A673 (cell line): ENCODE results near the gene NBAS. TPM values are rescaled to one million over a fixed set of nuclear protein-coding genes. Genes with fewer than 3 reads are reported as not detected.

Experiments
- BruUV-seq: library from RNA; stranded (reverse); fragments of 400-500 nt; replicated peaks from 2 replicates; lab custom pipeline; 2021; lab: Mats Ljungman, UMichigan
- CTCF ChIA-PET: fragments of 300-600 bp; sonication (Branson Sonifier 250); formaldehyde crosslinking; loops from one replicate; lab custom pipeline; 2022; ENCODE audit warnings: antibody characterized with exemption; lab: Charles Lee
- POLR2A ChIA-PET: fragments of 300-600 bp; sonication (Branson Sonifier 250); formaldehyde crosslinking; loops from one replicate; lab custom pipeline; 2022; ENCODE audit warnings: antibody characterized with exemption; ENCODE audit not compliant: low non-redundant PET; lab: Charles Lee
- DNase-seq: peaks from one replicate; pipeline ENCODE4 v3.0.0-alpha.2; 2015; ENCODE audit warnings: low spot score
- H3K27ac ChIP-seq: fragments of 200-600 bp; sonication (generic); 2 replicates; pipeline ENCODE4 v1.5.1; 2016; ENCODE audit warnings: mixed run types, low read depth, mild to moderate bottlenecking, mixed read lengths, antibody characterized with exemption, low read length; ENCODE audit not compliant: poor library complexity, severe bottlenecking
- H3K27me3 ChIP-seq: fragments of 200-600 bp; sonication (generic); replicated peaks from 2 replicates; pipeline ENCODE4 v1.6.1; 2017; ENCODE audit warnings: mixed run types, low read depth, mild to moderate bottlenecking, mixed read lengths, antibody characterized with exemption, low read length; ENCODE audit not compliant: insufficient read depth, poor library complexity
- H3K36me3 ChIP-seq: fragments of 200-600 bp; sonication (generic); 2 replicates; pipeline ENCODE4 v1.6.1; 2016; ENCODE audit warnings: mixed run types, mild to moderate bottlenecking, mixed read lengths, antibody characterized with exemption, low read length; ENCODE audit not compliant: insufficient read depth, poor library complexity, severe bottlenecking
- H3K4me1 ChIP-seq: fragments of 200-600 bp; sonication (generic); 2 replicates; pipeline ENCODE4 v1.6.1; 2017; ENCODE audit warnings: mixed run types, mild to moderate bottlenecking, mixed read lengths, antibody characterized with exemption, low read length; ENCODE audit not compliant: insufficient read depth, poor library complexity, severe bottlenecking
- H3K4me3 ChIP-seq: fragments of 200-600 bp; sonication (generic); 2 replicates; pipeline ENCODE4 v1.5.1; 2016; ENCODE audit warnings: low read depth, mixed run types, mild to moderate bottlenecking, mixed read lengths, low read length; ENCODE audit not compliant: poor library complexity, severe bottlenecking
- H3K9me3 ChIP-seq: fragments of 200-600 bp; sonication (generic); 2 replicates; pipeline ENCODE4 v1.6.1; 2016; ENCODE audit warnings: mixed run types, low read depth, mild to moderate bottlenecking, mixed read lengths, antibody characterized with exemption, low read length; ENCODE audit not compliant: poor library complexity, severe bottlenecking
- EZH2 ChIP-seq: fragments of 200-600 bp; sonication (generic); IDR thresholded peaks from 2 replicates; pipeline ENCODE4 v1.6.1; 2017; ENCODE audit warnings: borderline replicate concordance, low read depth, mild to moderate bottlenecking, mixed read lengths, antibody characterized with exemption, low read length; ENCODE audit not compliant: poor library complexity, severe bottlenecking
- intact Hi-C: fragments of 100-400 bp; cut with micrococcal nuclease; formaldehyde crosslinking; loops from one replicate; pipeline ENCODE4 v1.10.0; 2022; ENCODE audit not compliant: unreplicated experiment
- total RNA-seq: library from RNA; stranded (reverse); gene quantifications from 2 replicates; pipeline ENCODE4 v1.2.3, GENCODE V29; 2021
- TF ChIP-seq, protein P1 (sequence below): fragments of 300-800, 200-600 bp; sonication (generic); conservative IDR thresholded peaks from 2 replicates; pipeline ENCODE4 v1.5.1; 2017; ENCODE audit warnings: low read depth, mild to moderate bottlenecking, antibody characterized with exemption, low read length, moderate library complexity, mixed read lengths

Gene NBAS
- total RNA-seq, 1 experiment from 2014 or later: 38.7 TPM

DNA sequence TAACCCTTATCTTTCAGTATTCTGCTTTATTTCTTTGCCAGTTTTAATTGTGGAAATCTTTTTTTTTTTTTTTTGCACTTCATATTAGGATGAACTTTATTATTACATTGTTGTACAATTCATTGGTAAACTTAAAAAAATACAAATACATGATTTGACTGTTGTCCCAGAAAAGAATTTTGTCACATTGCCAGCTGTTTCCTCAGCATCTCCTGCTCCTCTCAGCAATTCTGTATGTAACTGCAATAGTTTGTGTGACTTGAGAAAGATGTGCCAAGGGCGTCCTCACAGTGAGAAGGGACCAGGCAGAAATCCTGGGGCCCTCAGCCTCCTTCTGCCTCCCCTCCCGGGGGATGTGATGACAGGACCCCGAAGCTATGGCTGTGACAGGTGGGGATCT is 254.4 kb downstream of the NBAS start:
- CTCF ChIA-PET: no interaction called here
- Histone ChIP-seq H3K36me3 (no peaks in the 10 kb centered on the region), H3K9me3 (no peaks in the 10 kb centered on the region), H3K4me3 (no peak overlapping the region), H3K4me1 (no peaks in the 10 kb centered on the region), H3K27ac (no peak overlapping the region), H3K27me3 (no peaks in the 10 kb centered on the region)
- no TSS peak for BruUV-seq
- DNase-seq: no peak
- intact Hi-C loops: no loop called here
- POLR2A ChIA-PET: no interaction called here
- TF ChIP-seq EZH2: no peak
- TF ChIP-seq, protein P1, sequence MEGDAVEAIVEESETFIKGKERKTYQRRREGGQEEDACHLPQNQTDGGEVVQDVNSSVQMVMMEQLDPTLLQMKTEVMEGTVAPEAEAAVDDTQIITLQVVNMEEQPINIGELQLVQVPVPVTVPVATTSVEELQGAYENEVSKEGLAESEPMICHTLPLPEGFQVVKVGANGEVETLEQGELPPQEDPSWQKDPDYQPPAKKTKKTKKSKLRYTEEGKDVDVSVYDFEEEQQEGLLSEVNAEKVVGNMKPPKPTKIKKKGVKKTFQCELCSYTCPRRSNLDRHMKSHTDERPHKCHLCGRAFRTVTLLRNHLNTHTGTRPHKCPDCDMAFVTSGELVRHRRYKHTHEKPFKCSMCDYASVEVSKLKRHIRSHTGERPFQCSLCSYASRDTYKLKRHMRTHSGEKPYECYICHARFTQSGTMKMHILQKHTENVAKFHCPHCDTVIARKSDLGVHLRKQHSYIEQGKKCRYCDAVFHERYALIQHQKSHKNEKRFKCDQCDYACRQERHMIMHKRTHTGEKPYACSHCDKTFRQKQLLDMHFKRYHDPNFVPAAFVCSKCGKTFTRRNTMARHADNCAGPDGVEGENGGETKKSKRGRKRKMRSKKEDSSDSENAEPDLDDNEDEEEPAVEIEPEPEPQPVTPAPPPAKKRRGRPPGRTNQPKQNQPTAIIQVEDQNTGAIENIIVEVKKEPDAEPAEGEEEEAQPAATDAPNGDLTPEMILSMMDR: no peak

DNA sequence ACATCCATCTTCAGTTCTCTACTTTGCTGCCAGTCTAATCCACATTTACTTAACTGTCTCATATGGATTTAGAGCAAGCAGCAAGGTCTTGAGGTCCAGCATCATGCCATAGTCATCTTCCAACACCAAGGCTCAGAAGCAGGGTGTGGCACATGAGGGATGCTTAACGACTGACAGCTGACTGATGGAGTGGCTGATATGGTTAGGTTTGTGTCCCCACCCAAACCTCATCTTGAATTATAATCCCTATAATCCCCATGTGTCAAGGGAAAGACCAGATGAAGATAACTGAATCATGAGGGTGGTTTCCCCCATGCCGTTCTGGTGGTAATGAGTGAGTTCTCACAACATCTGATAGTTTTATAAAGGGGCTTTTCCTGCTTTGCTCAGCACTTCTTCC is 257.3 kb downstream of the NBAS start:
- TF ChIP-seq EZH2: no peak
- TF ChIP-seq, protein P1: no peak
- Histone ChIP-seq H3K4me3 (no peak overlapping the region), H3K36me3 (no peaks in the 10 kb centered on the region), H3K27me3 (no peaks in the 10 kb centered on the region), H3K27ac (no peak overlapping the region), H3K9me3 (no peaks in the 10 kb centered on the region), H3K4me1 (peaks cover 20% of the 10 kb centered on the region)
- intact Hi-C loops: no loop called here
- BruUV-seq: no TSS peak
- CTCF ChIA-PET: no interaction called here
- DNase-seq: no peak
- POLR2A ChIA-PET: no interaction called here

DNA sequence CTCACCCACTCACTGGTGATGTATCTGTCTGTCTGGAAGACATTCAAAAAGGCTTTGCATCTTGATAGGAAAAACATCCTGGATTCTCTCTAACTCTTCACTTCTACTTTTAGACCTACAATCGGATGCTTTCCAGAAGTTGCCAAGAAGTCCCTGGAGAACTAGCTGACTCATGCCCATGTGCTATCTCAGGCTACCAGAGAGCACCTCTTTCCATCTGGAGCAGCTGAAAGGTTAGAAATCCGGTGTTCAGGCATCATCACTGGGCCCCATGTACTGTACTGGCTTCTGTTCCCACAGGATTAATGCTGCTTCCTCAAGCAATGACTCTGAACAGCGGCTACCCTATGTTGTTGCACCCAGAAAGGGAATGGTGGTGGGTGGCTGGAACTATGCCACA is 259.0 kb downstream of the NBAS start:
- intact Hi-C loops: no loop called here
- BruUV-seq: no TSS peak
- POLR2A ChIA-PET: no interaction called here
- Histone ChIP-seq H3K4me1 (peaks cover 28% of the 10 kb centered on the region), H3K36me3 (no peaks in the 10 kb centered on the region), H3K4me3 (no peak overlapping the region), H3K27me3 (no peaks in the 10 kb centered on the region), H3K9me3 (no peaks in the 10 kb centered on the region), H3K27ac (no peak overlapping the region)
- DNase-seq: no peak
- TF ChIP-seq EZH2: no peak
- TF ChIP-seq, protein P1: no peak
- CTCF ChIA-PET: no interaction called here
